Endothelial cell of umbilical vein (primary cell): Measurements from ENCODE around the gene PXYLP1. TPM values are rescaled to one million over a fixed set of nuclear protein-coding genes. Genes with fewer than 3 reads are reported as not detected.

Experiments used
- BruUV-seq: library from RNA; stranded (reverse); fragments of 400-500 nt; replicated peaks from 2 replicates; lab custom pipeline; 2021; lab: Mats Ljungman, UMichigan
- CTCF ChIA-PET: fragments of 300-600, 350-600 bp; sonication (Branson Sonifier 250); formaldehyde crosslinking; loops from one replicate; lab custom pipeline; 2021; ENCODE audit warnings: antibody characterized with exemption, inconsistent platforms; lab: Charles Lee
- POLR2A ChIA-PET: fragments of 300-600, 350-600 bp; sonication (Branson Sonifier 250); formaldehyde crosslinking; loops from one replicate; lab custom pipeline; 2021; ENCODE audit warnings: antibody characterized with exemption, inconsistent platforms; lab: Charles Lee
- DNase-seq: peaks from one replicate; pipeline ENCODE4 v3.0.0-alpha.2; 2011; ENCODE audit warnings: low read depth, low spot score
- FAIRE-seq: peaks from 2 replicates; lab custom pipeline; 2011; peaks lifted over from hg19 to GRCh38; lab: Jason Lieb, UNC
- H2AFZ ChIP-seq: 2 replicates; pipeline ENCODE4 v1.6.0; 2012; ENCODE audit warnings: low read depth, low read length, control low read depth, inconsistent platforms
- H3K27ac ChIP-seq: 2 replicates; pipeline ENCODE4 v1.5.1; 2011; ENCODE audit warnings: low read depth, mild to moderate bottlenecking, control low read depth, low read length, moderate library complexity; ENCODE audit not compliant: insufficient read depth
- H3K27me3 ChIP-seq, 2 experiments: 2 replicates each; pipeline versions ENCODE4 v1.6.0 to v1.6.1; 2011; ENCODE audit warnings: low read length in 2 of 2, mixed read lengths in 1 of 2; ENCODE audit not compliant: control insufficient read depth in 2 of 2, insufficient read depth in 2 of 2
- H3K36me3 ChIP-seq, 2 experiments: 2 replicates in 1 of 2; 3 replicates in 1 of 2; pipeline ENCODE4 v1.5.1; 2011; ENCODE audit warnings: low read length in 2 of 2, mild to moderate bottlenecking in 1 of 2, moderate library complexity in 1 of 2; ENCODE audit not compliant: control insufficient read depth in 2 of 2, insufficient read depth in 2 of 2; ENCODE audit errors: extremely low read depth in 1 of 2
- H3K4me1 ChIP-seq: 3 replicates; pipeline ENCODE4 v1.5.1; 2011; ENCODE audit warnings: mild to moderate bottlenecking, low read length; ENCODE audit not compliant: control insufficient read depth, insufficient read depth; ENCODE audit errors: extremely low read depth
- H3K4me2 ChIP-seq: 2 replicates; pipeline ENCODE4 v1.6.1; 2011; ENCODE audit warnings: low read length, control low read depth, mixed read lengths; ENCODE audit not compliant: insufficient read depth
- H3K4me3 ChIP-seq, 3 experiments: fragments of 200-600 bp in 1 of 3; sonication (generic), shearing (Covaris generic) in 1 of 3; replicated peaks in 1 of 3; 2 replicates each; pipeline ENCODE4 v1.5.1; 2011 to 2016; ENCODE audit warnings: control low read depth in 3 of 3, low read length in 3 of 3, mild to moderate bottlenecking in 2 of 3, inconsistent platforms in 1 of 3, low read depth in 1 of 3, moderate library complexity in 1 of 3; ENCODE audit not compliant: insufficient read depth in 1 of 3
- H3K79me2 ChIP-seq: 2 replicates; pipeline ENCODE4 v1.6.0; 2012; ENCODE audit warnings: low read length, inconsistent platforms; ENCODE audit not compliant: control insufficient read depth, insufficient read depth
- H3K9ac ChIP-seq: replicated peaks from 2 replicates; pipeline ENCODE3; 2011; ENCODE audit warnings: low read length, control low read depth; ENCODE audit not compliant: insufficient read depth; ENCODE audit errors: extremely low read depth
- H3K9me1 ChIP-seq: replicated peaks from 3 replicates; pipeline ENCODE4 v1.6.0; 2011; ENCODE audit warnings: mild to moderate bottlenecking, low read length; ENCODE audit not compliant: control insufficient read depth, insufficient read depth; ENCODE audit errors: extremely low read depth
- H3K9me3 ChIP-seq: replicated peaks from 2 replicates; pipeline ENCODE4 v1.5.1; 2012; ENCODE audit warnings: low read length, inconsistent platforms; ENCODE audit not compliant: control insufficient read depth, insufficient read depth
- H4K20me1 ChIP-seq: replicated peaks from 2 replicates; pipeline ENCODE3; 2011; ENCODE audit warnings: mild to moderate bottlenecking, low read length; ENCODE audit not compliant: control insufficient read depth, insufficient read depth; ENCODE audit errors: extremely low read depth
- EZH2 ChIP-seq: IDR thresholded peaks from 2 replicates; pipeline ENCODE4 v1.6.1; 2012; ENCODE audit warnings: borderline replicate concordance, low read depth, mild to moderate bottlenecking, moderate library complexity, low read length, inconsistent platforms; ENCODE audit not compliant: severe bottlenecking
- GATA2 ChIP-seq: IDR thresholded peaks from 2 replicates; pipeline ENCODE4 v1.7.0; 2011; ENCODE audit warnings: low read depth, mild to moderate bottlenecking, moderate library complexity, mixed read lengths, low read length; ENCODE audit not compliant: insufficient read length, insufficient read depth
- JUN ChIP-seq: IDR thresholded peaks from 2 replicates; pipeline ENCODE4 v1.6.1; 2011; ENCODE audit warnings: borderline replicate concordance, low read depth; ENCODE audit not compliant: insufficient read length, insufficient read depth
- MYC ChIP-seq: IDR thresholded peaks from one replicate; pipeline ENCODE4 v1.6.1; 2011; ENCODE audit warnings: mild to moderate bottlenecking, low read depth, low read length
- POLR2A ChIP-seq: IDR thresholded peaks from 2 replicates; pipeline ENCODE4 v1.6.1; 2012; ENCODE audit warnings: low read depth, mild to moderate bottlenecking, control low read depth, low read length
- POLR2AphosphoS5 ChIP-seq: IDR thresholded peaks from 2 replicates; pipeline ENCODE4 v1.6.1; 2012; ENCODE audit warnings: low read depth, mild to moderate bottlenecking, control low read depth, low read length, moderate library complexity; ENCODE audit not compliant: insufficient read depth
- dilution Hi-C: fragments of 300-500 bp; cut with MboI; formaldehyde crosslinking; loops from one replicate; pipeline ENCODE4 v1.15.0; 2019; ENCODE audit warnings: low sequenced_read_pairs; ENCODE audit not compliant: extremely low pct_ligation_motif_present
- intact Hi-C: fragments of 100-400 bp; cut with micrococcal nuclease; formaldehyde crosslinking; loops from one replicate; pipeline ENCODE4 v1.10.0; 2022
- polyA plus RNA-seq, 4 experiments: library from polyadenylated mRNA; depleted of rRNA in 3 of 4; stranded (reverse) in 3 of 4; unstranded in 1 of 4; fragments of >200 nt; gene quantifications; 2 replicates each; pipeline versions ENCODE4 v1.2.1 to v1.2.3, GENCODE V29; 2011 to 2012; ENCODE audit warnings: missing spikeins in 1 of 4
- total RNA-seq: library from RNA; stranded (reverse); gene quantifications from 2 replicates; pipeline ENCODE4 v1.2.3, GENCODE V29; 2021
- TF ChIP-seq, protein P1 (sequence below), 2 donors: IDR thresholded peaks; 1 replicate in 1 of 2; 2 replicates in 1 of 2; pipeline ENCODE4 v1.5.1; 2011; ENCODE audit warnings: low read length in 2 of 2, mild to moderate bottlenecking in 2 of 2, moderate library complexity in 2 of 2, control low read depth in 1 of 2, inconsistent platforms in 1 of 2, low read depth in 1 of 2; ENCODE audit not compliant: insufficient read depth in 1 of 2; ENCODE audit errors: extremely low read depth in 1 of 2
- TF ChIP-seq, protein P2 (sequence below): IDR thresholded peaks from 2 replicates; pipeline ENCODE4 v1.6.1; 2011; ENCODE audit not compliant: insufficient read depth, insufficient read length

The PXYLP1 gene
- total and polyA plus RNA-seq, 2 donors (not counting 3 experiments of a cell fraction or from before 2014, with no cell fraction given) = 0.84 to 1.7 TPM

DNA sequence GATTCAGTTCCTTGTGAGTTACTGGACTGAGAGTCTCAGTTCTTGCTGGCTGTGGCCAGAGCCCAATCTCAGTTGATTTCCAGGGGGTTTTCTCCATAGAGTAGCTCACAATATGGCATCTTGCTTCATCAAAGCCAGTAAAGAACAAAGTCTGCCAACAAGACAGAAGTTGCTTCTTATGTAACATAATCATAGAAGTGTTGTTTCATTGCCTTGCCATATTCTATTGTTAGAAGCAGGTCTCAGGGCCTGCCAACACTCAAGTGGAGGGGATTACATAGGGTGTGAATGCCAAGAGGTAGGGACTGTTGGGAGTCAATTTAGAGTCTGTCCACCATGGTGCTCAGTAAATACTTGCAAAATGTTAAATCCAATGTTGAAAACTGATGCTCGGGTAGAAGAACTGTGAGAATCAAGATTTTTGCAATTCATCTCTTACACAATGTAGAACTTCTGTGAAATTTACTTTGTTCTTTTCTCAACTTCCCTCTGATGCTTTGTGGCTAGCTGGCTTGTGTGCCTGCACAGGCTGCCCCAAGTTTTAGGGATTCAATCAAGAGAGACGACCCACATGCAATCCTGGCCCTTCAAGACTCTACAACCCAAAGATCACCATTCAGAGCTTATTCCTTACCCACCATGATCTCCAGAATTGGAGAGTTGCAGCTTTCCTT, 13.3 kb upstream of the PXYLP1 start:
- no peaks in the 10 kb centered on the region for H3K36me3 ChIP-seq
- H3K79me2 ChIP-seq = no peaks in the 10 kb centered on the region
- no TSS peak for BruUV-seq
- no peak overlapping the region for H3K4me2 ChIP-seq
- FAIRE-seq (no peak), DNase-seq (no peak)
- H4K20me1 ChIP-seq = no peaks in the 10 kb centered on the region
- no peaks in the 10 kb centered on the region for H3K9me1 ChIP-seq
- peaks cover 0 to 5% of the 10 kb centered on the region in 2 experiments for H3K27me3 ChIP-seq
- H3K4me1 ChIP-seq = no peaks in the 10 kb centered on the region
- no peak for TF ChIP-seq POLR2AphosphoS5
- TF ChIP-seq MYC = no peak
- TF ChIP-seq EZH2 = no peak
- TF ChIP-seq, protein P1, sequence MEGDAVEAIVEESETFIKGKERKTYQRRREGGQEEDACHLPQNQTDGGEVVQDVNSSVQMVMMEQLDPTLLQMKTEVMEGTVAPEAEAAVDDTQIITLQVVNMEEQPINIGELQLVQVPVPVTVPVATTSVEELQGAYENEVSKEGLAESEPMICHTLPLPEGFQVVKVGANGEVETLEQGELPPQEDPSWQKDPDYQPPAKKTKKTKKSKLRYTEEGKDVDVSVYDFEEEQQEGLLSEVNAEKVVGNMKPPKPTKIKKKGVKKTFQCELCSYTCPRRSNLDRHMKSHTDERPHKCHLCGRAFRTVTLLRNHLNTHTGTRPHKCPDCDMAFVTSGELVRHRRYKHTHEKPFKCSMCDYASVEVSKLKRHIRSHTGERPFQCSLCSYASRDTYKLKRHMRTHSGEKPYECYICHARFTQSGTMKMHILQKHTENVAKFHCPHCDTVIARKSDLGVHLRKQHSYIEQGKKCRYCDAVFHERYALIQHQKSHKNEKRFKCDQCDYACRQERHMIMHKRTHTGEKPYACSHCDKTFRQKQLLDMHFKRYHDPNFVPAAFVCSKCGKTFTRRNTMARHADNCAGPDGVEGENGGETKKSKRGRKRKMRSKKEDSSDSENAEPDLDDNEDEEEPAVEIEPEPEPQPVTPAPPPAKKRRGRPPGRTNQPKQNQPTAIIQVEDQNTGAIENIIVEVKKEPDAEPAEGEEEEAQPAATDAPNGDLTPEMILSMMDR (IDR thresholded peaks at IDR 0.05; ENCODE audit: extremely low read depth in 1 of 2, insufficient read depth in 1 of 2, low read depth in 1 of 2, low read length in 2 of 2) = no peak
- TF ChIP-seq GATA2 = no peak
- no peak for TF ChIP-seq JUN
- TF ChIP-seq, protein P2, sequence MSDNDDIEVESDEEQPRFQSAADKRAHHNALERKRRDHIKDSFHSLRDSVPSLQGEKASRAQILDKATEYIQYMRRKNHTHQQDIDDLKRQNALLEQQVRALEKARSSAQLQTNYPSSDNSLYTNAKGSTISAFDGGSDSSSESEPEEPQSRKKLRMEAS = no peak
- no peak for TF ChIP-seq POLR2A
- ChIA-PET POLR2A (no interaction called here), CTCF (no interaction called here)
- H3K9ac ChIP-seq = no peak overlapping the region
- dilution Hi-C loops = no loop called here
- H3K27ac ChIP-seq = no peak overlapping the region
- no peaks in the 10 kb centered on the region for H3K9me3 ChIP-seq
- H2AFZ ChIP-seq = no peak overlapping the region
- intact Hi-C loops = no loop called here
- no peak overlapping the region for H3K4me3 ChIP-seq
